Uterus (tissue), 2 donors: ENCODE results near the gene XYLB.

Experiments used
- CTCF ChIP-seq, 4 experiments: fragments of 200-600 bp in 2 of 4; fragments of 450-650 bp in 2 of 4; sonication (generic) in 2 of 4; IDR thresholded peaks; one replicate each; pipeline ENCODE4 v1.5.1; 2016 to 2019; ENCODE audit warnings: antibody characterized with exemption in 4 of 4, mild to moderate bottlenecking in 2 of 4, moderate library complexity in 1 of 4
- POLR2A ChIP-seq, 2 donors: fragments of 450-650 bp; IDR thresholded peaks; one replicate each; pipeline ENCODE4 v1.6.1; 2016; ENCODE audit warnings: antibody characterized with exemption in 2 of 2, mild to moderate bottlenecking in 1 of 2, moderate library complexity in 1 of 2

- no peak for TF ChIP-seq POLR2A (IDR thresholded peaks at IDR 0.05)
- no peak for TF ChIP-seq CTCF (IDR thresholded peaks at IDR 0.05)
Observed at GRCh38 chr3:38365469-38366062, 19.0 kb downstream of the XYLB start.
